Medulla oblongata (tissue), 1 donor: ENCODE measurements around the gene MAX.
"Not testable (repeated sequence)": the region's sequence is repeated elsewhere in the genome, so short reads cannot be mapped to it uniquely, and the experiment has no call there.

ENCODE experiments used
- DNase-seq: peaks from one replicate; pipeline ENCODE4 v3.0.0-alpha.2; 2015; ENCODE audit errors: extremely low spot score

MAX gene

GRCh38 chr14:65104791-65105190, 2.5 kb upstream of the MAX start:
- DNase-seq: no peak

DNA sequence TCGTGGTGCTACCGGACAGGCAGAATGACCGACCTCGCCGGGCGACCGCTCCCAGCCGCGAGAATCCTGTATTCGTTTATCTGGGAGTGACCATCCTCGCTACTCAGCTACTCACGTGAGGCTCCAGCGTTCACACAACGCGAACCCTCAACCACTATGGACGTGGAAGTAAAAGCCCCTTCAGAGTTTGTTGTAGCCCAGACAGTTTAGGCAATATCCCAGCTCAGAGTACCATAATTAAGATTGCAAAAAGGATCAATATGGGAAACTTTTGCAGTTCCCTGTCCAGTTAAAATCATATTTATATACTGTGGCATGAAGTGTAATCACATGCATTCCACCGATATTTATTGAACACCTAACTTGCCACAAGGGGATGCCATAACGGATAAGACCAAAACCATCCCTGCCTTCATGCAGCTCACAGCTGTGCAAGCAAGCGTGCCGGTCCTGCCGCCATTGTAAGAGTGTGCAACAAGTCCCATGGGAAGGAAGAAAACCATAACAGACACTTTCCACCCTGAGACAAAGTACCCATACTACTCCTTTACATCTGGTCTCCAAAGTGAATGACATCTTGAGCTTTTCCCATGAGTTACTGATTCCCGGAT, 938 bp upstream of the MAX start:
- no peak for DNase-seq

GRCh38 chr14:65101631-65102440, 481 bp downstream of the MAX start:
- DNase-seq: no peak

DNA sequence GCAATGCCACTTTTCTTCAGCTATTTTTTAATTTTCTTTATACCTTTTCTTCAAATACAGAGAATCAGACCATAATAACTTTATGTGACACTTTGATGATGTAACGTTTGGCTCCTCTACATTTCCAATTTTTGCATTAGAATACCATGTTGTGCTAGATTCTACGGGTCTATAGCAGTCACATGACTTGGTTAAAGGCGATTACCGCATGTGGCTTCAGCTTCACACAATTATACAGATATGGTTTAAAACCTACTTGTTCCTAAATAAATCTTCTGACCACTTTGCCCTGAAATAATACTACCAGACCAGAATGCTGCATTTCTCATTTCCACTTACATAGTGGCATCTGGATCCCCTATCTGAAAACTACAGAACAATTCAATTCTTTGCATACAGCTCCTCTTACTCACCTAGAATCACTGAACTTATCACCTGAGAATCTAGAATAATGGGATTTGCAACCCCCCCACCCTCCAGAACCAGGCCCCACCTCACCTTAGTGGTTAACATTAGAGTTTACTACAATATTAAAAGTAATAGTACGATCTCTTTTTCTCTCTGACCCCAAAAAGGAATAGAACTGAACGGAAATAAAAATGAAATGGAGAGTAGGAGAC, 1.3 kb downstream of the MAX start:
- no peak for DNase-seq

DNA sequence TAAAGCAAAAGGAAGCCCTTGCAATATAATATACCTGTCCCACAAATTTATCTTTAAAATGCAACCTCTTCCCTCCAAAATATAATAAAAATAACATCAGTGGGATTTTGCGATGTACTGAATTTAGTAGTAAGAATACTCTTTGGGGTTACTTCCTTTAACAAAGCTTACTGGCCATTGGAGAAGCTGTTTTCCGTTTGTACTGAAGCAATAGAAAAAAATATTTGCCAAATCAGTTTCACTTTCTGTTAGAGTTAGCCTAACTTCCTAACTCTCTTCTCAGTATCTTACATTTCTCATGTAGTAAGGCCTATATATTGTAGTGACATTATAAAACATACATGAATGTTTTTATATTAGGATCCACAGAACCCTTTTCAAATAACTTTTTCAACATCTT, 3.7 kb downstream of the MAX start:
- DNase-seq: peak; percentile 60

- no peak for DNase-seq
Observed at GRCh38 chr14:65096323-65097089, 5.8 kb downstream of the MAX start.

DNA sequence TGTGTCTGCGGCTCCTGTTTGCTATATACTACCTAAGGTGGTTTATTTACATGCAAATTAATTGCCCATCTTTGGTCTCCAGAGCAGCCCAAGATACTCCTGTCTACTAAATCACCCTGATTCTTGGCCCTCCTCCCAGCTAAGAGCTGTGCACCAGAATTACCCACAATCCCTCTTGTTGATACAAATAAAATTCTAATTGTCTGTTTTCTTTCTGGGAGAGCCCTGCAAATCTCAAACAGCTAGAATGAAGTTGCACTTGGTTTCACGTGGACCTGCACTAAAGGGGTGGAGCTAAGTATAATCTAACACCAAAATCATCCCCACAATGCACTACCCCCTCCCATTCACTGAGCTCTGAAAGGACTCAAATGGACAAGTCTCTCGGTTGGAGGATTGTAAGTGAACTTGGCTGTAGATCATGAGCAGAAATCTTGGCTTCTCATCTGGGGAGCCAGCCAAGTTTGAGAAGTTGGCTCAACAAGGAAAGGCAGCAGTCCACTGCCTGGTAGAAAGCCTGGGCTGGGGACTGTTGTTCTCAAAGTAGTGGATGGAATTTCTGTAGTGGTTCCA, 6.6 kb downstream of the MAX start:
- peak; percentile 90 for DNase-seq

- DNase-seq: no peak
Observed at GRCh38 chr14:65092349-65092748, 10.0 kb downstream of the MAX start.

GRCh38 chr14:65087835-65088234, 14.5 kb downstream of the MAX start:
- DNase-seq: not testable (repeated sequence)

- not testable (repeated sequence) for DNase-seq
Observed at GRCh38 chr14:65086686-65087085, 15.6 kb downstream of the MAX start.

GRCh38 chr14:65084554-65085505, 17.5 kb downstream of the MAX start:
- no peak for DNase-seq

- no peak for DNase-seq
Observed at GRCh38 chr14:65082930-65083329, 19.4 kb downstream of the MAX start.

GRCh38 chr14:65080960-65081747, 21.2 kb downstream of the MAX start:
- no peak for DNase-seq

DNA sequence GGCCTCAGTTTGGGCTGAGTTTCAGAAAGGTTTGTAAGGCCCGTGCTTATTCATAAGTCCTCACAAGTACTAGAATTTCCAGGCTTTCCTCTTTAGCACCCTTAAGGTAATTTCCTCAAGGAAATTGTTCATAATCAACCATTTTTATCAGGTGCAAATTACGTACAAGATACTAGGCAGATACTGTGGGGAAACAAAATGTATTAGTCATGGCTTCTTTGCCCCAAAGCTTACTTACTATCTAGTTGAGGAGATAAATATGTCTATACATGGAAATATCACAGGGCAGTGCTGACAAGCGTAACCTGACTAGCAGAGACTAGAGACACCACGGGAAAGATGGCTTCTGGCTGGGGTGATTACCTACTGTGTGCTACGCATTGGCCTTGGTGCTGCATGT, 22.5 kb downstream of the MAX start:
- no peak for DNase-seq

- no peak for DNase-seq
Observed at GRCh38 chr14:65079201-65079600, 23.1 kb downstream of the MAX start.

DNA sequence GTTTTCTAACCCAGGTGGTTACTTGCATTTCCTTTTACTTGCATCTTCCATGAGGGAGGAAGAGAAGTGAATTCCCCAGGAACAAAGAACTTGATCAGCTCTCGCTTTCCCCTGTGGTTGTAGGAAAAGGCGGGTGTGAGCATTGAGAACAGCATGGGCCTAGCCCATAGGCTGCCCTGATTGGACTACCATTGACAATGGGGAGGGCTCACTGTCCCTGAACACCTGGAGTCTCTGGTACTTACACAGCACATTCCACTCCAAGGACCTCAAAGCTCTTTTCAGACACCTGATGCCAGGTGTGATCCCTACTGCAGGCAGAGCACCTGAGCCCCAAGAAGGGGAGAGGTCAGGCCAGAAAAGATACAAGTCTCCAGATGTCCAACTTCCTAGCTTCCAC, 25.0 kb downstream of the MAX start:
- DNase-seq: no peak

DNA sequence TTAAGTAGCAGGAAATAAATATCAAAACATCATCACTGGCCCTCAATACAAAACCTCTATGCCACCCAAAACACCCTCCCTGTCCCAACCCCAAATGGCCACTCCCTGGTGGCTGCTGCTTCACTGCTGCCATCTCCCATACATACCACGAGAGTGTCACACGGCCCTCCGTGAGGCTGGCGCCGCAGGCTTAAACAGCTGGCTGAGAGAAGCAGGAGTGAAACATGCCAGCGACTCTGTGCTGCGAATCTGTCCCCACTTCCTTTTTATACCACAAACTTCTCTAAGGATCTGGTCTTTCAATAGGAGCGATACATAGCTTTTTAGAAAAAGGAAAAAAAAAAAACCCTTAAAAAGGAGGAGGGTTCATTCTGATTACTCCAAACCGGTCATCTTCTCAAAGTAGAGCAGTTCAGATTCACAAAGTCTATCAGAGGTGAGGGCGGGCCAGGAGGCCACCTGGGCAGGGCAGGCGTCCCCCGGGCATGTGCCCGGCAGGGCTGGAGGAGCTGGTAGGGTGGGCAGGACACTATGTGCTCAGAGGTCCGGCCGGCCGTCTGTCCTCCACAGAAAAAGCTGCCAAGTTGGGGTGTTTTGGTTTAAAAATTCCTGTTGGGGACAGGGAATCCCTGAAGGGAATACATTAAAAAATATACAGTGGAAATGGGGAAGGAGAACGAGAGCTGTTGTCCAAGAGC, 26.5 kb downstream of the MAX start:
- DNase-seq: peak; percentile 72

DNA sequence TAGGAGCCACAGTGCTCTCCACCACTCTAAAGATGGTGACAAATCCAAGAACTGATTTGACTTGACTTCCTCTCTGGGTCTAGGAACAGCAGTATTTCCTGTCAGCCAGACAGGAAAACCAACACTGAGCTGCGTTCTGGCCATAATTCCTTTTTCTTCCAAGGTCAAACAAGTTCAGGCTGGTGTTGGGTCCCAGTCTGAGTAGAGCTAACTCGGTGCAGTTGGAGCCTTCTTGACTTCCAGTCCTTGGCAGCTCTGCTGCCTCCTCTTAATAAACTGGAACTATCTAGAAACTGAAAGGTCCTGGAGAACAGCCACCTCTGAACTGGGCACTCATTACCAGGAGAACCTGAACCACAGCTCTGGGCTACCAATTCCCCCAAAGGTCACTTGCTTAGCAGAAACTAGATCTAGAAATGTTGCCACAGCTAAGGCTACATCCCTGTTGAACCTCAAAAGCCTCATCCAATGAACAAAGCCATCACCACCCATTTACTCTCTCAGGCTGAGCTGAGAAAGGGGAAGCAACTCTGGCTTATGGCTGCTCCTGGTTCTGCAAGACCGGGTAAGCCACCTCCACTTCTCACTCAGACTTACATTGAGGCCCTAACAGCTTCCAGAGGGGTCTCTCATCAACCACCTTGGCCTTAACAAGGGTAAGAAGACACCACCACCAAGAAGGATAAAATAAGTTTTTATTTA, 27.7 kb downstream of the MAX start:
- peak; percentile 55 for DNase-seq
